GM19397 (cell line): ENCODE results near the gene ALPI.

ENCODE experiments used
- ATAC-seq: cut with Tn5 transposase; IDR thresholded peaks from one replicate; pipeline ENCODE4 v1.9.1; 2021; ENCODE audit warnings: mild to moderate bottlenecking, moderate library complexity; ENCODE audit not compliant: unreplicated experiment

Gene ALPI

GRCh38 chr2:232459419-232460035 lies 3.6 kb downstream of the ALPI start:
- ATAC-seq = no peak

GRCh38 chr2:232460171-232460570 lies 4.2 kb downstream of the ALPI start:
- ATAC-seq = no peak

GRCh38 chr2:232463701-232464543 lies 8.0 kb downstream of the ALPI start:
- no peak for ATAC-seq

- ATAC-seq = no peak
Measured at GRCh38 chr2:232464544-232464885, 8.6 kb downstream of the ALPI start.

GRCh38 chr2:232465061-232465460 lies 9.1 kb downstream of the ALPI start:
- no peak for ATAC-seq

GRCh38 chr2:232466221-232466620 lies 10.3 kb downstream of the ALPI start:
- no peak for ATAC-seq

- no peak for ATAC-seq
Measured at GRCh38 chr2:232473467-232473890, 17.5 kb downstream of the ALPI start.

- ATAC-seq = no peak
Measured at GRCh38 chr2:232476045-232476444, 20.1 kb downstream of the ALPI start.

- ATAC-seq = no peak
Measured at GRCh38 chr2:232476791-232477190, 20.8 kb downstream of the ALPI start.

- no peak for ATAC-seq
Measured at GRCh38 chr2:232477751-232478510, 22.0 kb downstream of the ALPI start.

- ATAC-seq = no peak
Measured at GRCh38 chr2:232478571-232479340, 22.8 kb downstream of the ALPI start.

- ATAC-seq = no peak
Measured at GRCh38 chr2:232479341-232480200, 23.6 kb downstream of the ALPI start.

- no peak for ATAC-seq
Measured at GRCh38 chr2:232480201-232481190, 24.5 kb downstream of the ALPI start.

- ATAC-seq = no peak
Measured at GRCh38 chr2:232481322-232482140, 25.6 kb downstream of the ALPI start.

GRCh38 chr2:232482301-232483238 lies 26.6 kb downstream of the ALPI start:
- no peak for ATAC-seq

GRCh38 chr2:232483311-232483922 lies 27.5 kb downstream of the ALPI start:
- no peak for ATAC-seq
